ENCODE results near the gene MAPK9.

MAPK9 gene

DNA sequence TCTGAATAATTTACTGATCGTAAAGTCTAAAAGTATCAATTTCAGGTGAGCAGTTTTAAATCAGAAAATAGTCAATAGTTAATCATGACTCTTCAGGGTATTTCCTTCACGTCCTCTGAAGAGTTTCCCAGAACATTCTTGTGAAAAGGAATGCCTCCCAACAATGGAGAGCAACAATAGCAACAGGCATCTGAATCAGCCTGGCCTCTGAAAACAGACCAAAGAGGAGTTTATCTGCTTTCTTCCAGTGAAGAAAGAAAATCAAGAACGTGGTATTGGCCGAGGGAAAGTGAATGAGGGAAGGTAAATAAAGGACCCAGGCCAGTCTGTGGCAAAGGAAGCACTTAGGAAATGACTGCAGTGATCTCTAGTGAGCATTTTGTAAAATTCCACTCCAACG, 56.8 kb downstream of the MAPK9 start:
- Histone ChIP-seq H3K4me1 (ENCODE audit: control insufficient read depth, insufficient read depth, low read length) (no peaks in the 10 kb centered on the region; the same call in 1 of the 2 replicates), H3K27me3 (ENCODE audit: control insufficient read depth, insufficient read depth, low read length) (no peaks in the 10 kb centered on the region), H3K4me3 (ENCODE audit: low read length) (no peak overlapping the region), H3K27ac (ENCODE audit: low read length) (no peak overlapping the region), H3K9me3 (ENCODE audit: control insufficient read depth, insufficient read depth, low read length) (no peaks in the 10 kb centered on the region), H3K36me3 (ENCODE audit: control insufficient read depth, insufficient read depth, low read length) (peaks cover 7% of the 10 kb centered on the region; the same call in 1 of the 2 replicates)
- DNase-seq (ENCODE audit: low read depth, low spot score) = no peak
- no CpG with 5 or more reads among the region's 5 CpGs for WGBS (ENCODE audit: insufficient coverage, insufficient read length)

DNA sequence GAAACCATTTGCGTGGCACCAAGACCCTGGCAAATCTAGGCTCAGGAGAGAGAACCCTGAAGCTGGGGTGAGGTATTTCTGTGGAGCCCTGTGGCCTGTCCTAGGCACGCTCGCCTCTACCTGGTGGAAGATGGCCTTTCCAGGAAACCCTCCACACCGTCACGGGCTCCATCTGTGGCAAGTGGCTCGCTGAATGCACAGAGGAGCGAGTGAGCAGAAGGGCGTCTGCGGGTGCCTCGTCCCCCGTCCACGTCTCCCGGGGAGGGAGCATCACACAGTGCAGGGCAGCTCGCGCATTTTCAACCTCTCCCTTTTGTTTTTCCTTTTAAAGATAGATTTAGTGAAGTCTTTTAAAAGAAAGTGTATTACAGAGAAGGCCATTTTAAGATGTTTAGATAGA, 57.6 kb downstream of the MAPK9 start:
- H3K27me3 ChIP-seq (ENCODE audit: control insufficient read depth, insufficient read depth, low read length) = no peaks in the 10 kb centered on the region
- no peaks in the 10 kb centered on the region; the same call in 1 of the 2 replicates for H3K4me1 ChIP-seq (ENCODE audit: control insufficient read depth, insufficient read depth, low read length)
- no peak overlapping the region for H3K27ac ChIP-seq (ENCODE audit: low read length)
- WGBS (ENCODE audit: insufficient coverage, insufficient read length) = no CpG with 5 or more reads among the region's 15 CpGs
- H3K9me3 ChIP-seq (ENCODE audit: control insufficient read depth, insufficient read depth, low read length) = no peaks in the 10 kb centered on the region
- H3K4me3 ChIP-seq (ENCODE audit: low read length) = no peak overlapping the region
- DNase-seq (ENCODE audit: low read depth, low spot score) = no peak
- H3K36me3 ChIP-seq (ENCODE audit: control insufficient read depth, insufficient read depth, low read length) = peaks cover 7% of the 10 kb centered on the region; the same call in 1 of the 2 replicates

DNA sequence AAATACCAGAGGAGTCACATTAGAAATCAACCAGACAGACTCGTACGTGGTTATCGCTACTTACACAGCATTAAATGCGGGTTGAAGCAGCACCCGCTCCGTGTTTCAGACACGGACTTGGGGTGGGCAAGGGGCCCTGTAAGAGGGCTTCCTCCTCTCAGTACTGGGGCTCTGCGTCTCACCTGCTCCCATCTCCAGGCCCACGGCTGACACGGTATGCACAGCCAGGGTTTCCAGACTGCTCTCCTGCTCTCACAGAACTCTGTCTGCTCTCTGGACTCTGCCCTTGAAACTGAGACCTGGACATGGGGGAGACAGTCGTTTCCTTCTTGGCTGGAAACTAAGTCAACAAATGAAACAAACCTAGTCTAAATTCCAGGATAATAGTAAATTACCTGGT, 58.2 kb downstream of the MAPK9 start:
- no peaks in the 10 kb centered on the region for H3K27me3 ChIP-seq (ENCODE audit: control insufficient read depth, insufficient read depth, low read length)
- H3K27ac ChIP-seq (ENCODE audit: low read length) = no peak overlapping the region
- no peaks in the 10 kb centered on the region; the same call in 1 of the 2 replicates for H3K4me1 ChIP-seq (ENCODE audit: control insufficient read depth, insufficient read depth, low read length)
- no peaks in the 10 kb centered on the region for H3K9me3 ChIP-seq (ENCODE audit: control insufficient read depth, insufficient read depth, low read length)
- H3K4me3 ChIP-seq (ENCODE audit: low read length) = no peak overlapping the region
- WGBS (ENCODE audit: insufficient coverage, insufficient read length) = no CpG with 5 or more reads among the region's 11 CpGs
- no peak for DNase-seq (ENCODE audit: low read depth, low spot score)
- peaks cover 4% of the 10 kb centered on the region; the same call in 1 of the 2 replicates for H3K36me3 ChIP-seq (ENCODE audit: control insufficient read depth, insufficient read depth, low read length)

- no peak overlapping the region for H3K27ac ChIP-seq (ENCODE audit: low read length)
- H3K27me3 ChIP-seq (ENCODE audit: control insufficient read depth, insufficient read depth, low read length) = no peaks in the 10 kb centered on the region; the same call in 1 of the 2 replicates
- 0 out of 2 replicates have a peak, but pooled peaks cover 2% of the 10 kb centered on the region for H3K36me3 ChIP-seq (ENCODE audit: control insufficient read depth, insufficient read depth, low read length)
- no peaks in the 10 kb centered on the region for H3K9me3 ChIP-seq (ENCODE audit: control insufficient read depth, insufficient read depth, low read length)
- WGBS (ENCODE audit: insufficient coverage, insufficient read length) = no CpG with 5 or more reads among the region's 7 CpGs
- no peak for DNase-seq (ENCODE audit: low read depth, low spot score)
- H3K4me3 ChIP-seq (ENCODE audit: low read length) = no peak overlapping the region
- no peaks in the 10 kb centered on the region; the same call in 1 of the 2 replicates for H3K4me1 ChIP-seq (ENCODE audit: control insufficient read depth, insufficient read depth, low read length)
Observed at GRCh38 chr5:180230017-180230416, 61.9 kb downstream of the MAPK9 start.

- no peak overlapping the region for H3K27ac ChIP-seq (ENCODE audit: low read length)
- DNase-seq (ENCODE audit: low read depth, low spot score) = no peak
- H3K36me3 ChIP-seq (ENCODE audit: control insufficient read depth, insufficient read depth, low read length) = no peaks in the 10 kb centered on the region
- no peaks in the 10 kb centered on the region; the same call in 1 of the 2 replicates for H3K27me3 ChIP-seq (ENCODE audit: control insufficient read depth, insufficient read depth, low read length)
- WGBS (ENCODE audit: insufficient coverage, insufficient read length) = no CpG with 5 or more reads among the region's 11 CpGs
- no peak overlapping the region for H3K4me3 ChIP-seq (ENCODE audit: low read length)
- 0 out of 2 replicates have a peak, but pooled peaks cover 2% of the 10 kb centered on the region for H3K9me3 ChIP-seq (ENCODE audit: control insufficient read depth, insufficient read depth, low read length)
- no peaks in the 10 kb centered on the region for H3K4me1 ChIP-seq (ENCODE audit: control insufficient read depth, insufficient read depth, low read length)
Observed at GRCh38 chr5:180222056-180222455, 69.8 kb downstream of the MAPK9 start.

GRCh38 chr5:180217797-180218196, 74.1 kb downstream of the MAPK9 start:
- no CpG with 5 or more reads among the region's 5 CpGs for WGBS (ENCODE audit: insufficient coverage, insufficient read length)
- Histone ChIP-seq H3K36me3 (ENCODE audit: control insufficient read depth, insufficient read depth, low read length) (no peaks in the 10 kb centered on the region), H3K9me3 (ENCODE audit: control insufficient read depth, insufficient read depth, low read length) (0 out of 2 replicates have a peak, but pooled peaks cover 2% of the 10 kb centered on the region), H3K4me3 (ENCODE audit: low read length) (no peak overlapping the region), H3K4me1 (ENCODE audit: control insufficient read depth, insufficient read depth, low read length) (no peaks in the 10 kb centered on the region), H3K27ac (ENCODE audit: low read length) (no peak overlapping the region), H3K27me3 (ENCODE audit: control insufficient read depth, insufficient read depth, low read length) (no peaks in the 10 kb centered on the region)
- no peak for DNase-seq (ENCODE audit: low read depth, low spot score)

- DNase-seq (ENCODE audit: low read depth, low spot score) = no peak
- 0 out of 2 replicates have a peak, but pooled peaks cover 2% of the 10 kb centered on the region for H3K9me3 ChIP-seq (ENCODE audit: control insufficient read depth, insufficient read depth, low read length)
- WGBS (ENCODE audit: insufficient coverage, insufficient read length) = no CpG with 5 or more reads among the region's 15 CpGs
- H3K4me3 ChIP-seq (ENCODE audit: low read length) = no peak overlapping the region
- no peaks in the 10 kb centered on the region for H3K27me3 ChIP-seq (ENCODE audit: control insufficient read depth, insufficient read depth, low read length)
- no peaks in the 10 kb centered on the region for H3K4me1 ChIP-seq (ENCODE audit: control insufficient read depth, insufficient read depth, low read length)
- no peaks in the 10 kb centered on the region for H3K36me3 ChIP-seq (ENCODE audit: control insufficient read depth, insufficient read depth, low read length)
- no peak overlapping the region for H3K27ac ChIP-seq (ENCODE audit: low read length)
Observed at GRCh38 chr5:180216646-180217171, 75.2 kb downstream of the MAPK9 start.

- Histone ChIP-seq H3K9me3 (ENCODE audit: control insufficient read depth, insufficient read depth, low read length) (0 out of 2 replicates have a peak, but pooled peaks cover 2% of the 10 kb centered on the region), H3K4me1 (ENCODE audit: control insufficient read depth, insufficient read depth, low read length) (no peaks in the 10 kb centered on the region)
- no CpG with 5 or more reads among the region's 34 CpGs for WGBS (ENCODE audit: insufficient coverage, insufficient read length)
Observed at GRCh38 chr5:180215783-180216630, 75.9 kb downstream of the MAPK9 start.

GRCh38 chr5:180214870-180215770, 76.8 kb downstream of the MAPK9 start:
- no peaks in the 10 kb centered on the region for H3K27me3 ChIP-seq (ENCODE audit: control insufficient read depth, insufficient read depth, low read length)
- no peaks in the 10 kb centered on the region for H3K9me3 ChIP-seq (ENCODE audit: control insufficient read depth, insufficient read depth, low read length)
- no CpG with 5 or more reads among the region's 21 CpGs for WGBS (ENCODE audit: insufficient coverage, insufficient read length)
- H3K27ac ChIP-seq (ENCODE audit: low read length) = no peak overlapping the region
- no peak overlapping the region for H3K4me3 ChIP-seq (ENCODE audit: low read length)
- H3K4me1 ChIP-seq (ENCODE audit: control insufficient read depth, insufficient read depth, low read length) = no peaks in the 10 kb centered on the region
- no peaks in the 10 kb centered on the region for H3K36me3 ChIP-seq (ENCODE audit: control insufficient read depth, insufficient read depth, low read length)
- DNase-seq (ENCODE audit: low read depth, low spot score) = no peak

More at GRCh38 chr5:180215783-180216630, 75.9 kb downstream of the MAPK9 start:
- Histone ChIP-seq H3K27me3 (ENCODE audit: control insufficient read depth, insufficient read depth, low read length) (no peaks in the 10 kb centered on the region), H3K4me3 (ENCODE audit: low read length) (no peak overlapping the region), H3K27ac (ENCODE audit: low read length) (no peak overlapping the region), H3K36me3 (ENCODE audit: control insufficient read depth, insufficient read depth, low read length) (no peaks in the 10 kb centered on the region)
- DNase-seq (ENCODE audit: low read depth, low spot score) = no peak

DNA sequence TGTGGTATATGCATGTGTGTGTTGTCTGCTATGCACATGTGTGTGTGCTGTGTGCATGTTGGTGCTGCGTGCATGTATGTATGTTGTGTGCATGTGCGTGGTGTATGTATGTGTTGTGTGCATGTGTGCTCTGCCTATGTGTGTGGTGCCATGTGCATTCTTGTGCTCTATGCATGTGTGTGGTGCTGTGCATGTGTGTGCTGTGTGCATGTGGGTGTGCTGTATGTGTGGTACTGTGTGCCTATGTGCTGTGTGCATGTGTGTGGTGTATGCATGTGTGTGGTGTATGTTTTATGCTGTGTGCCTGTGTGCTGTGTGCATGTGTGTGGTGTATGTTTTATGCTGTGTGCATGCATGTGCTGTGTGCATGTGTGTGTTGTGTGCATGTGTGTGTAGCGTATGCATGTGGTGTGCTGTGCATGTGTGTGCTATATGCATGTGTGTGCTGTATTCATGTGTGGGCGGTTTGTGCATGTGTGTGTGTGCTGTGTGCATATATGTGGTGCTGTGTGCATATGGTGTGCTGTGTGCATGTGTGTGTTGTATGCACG, 78.2 kb downstream of the MAPK9 start:
- H3K27ac ChIP-seq (ENCODE audit: low read length) = no peak overlapping the region
- H3K4me1 ChIP-seq (ENCODE audit: control insufficient read depth, insufficient read depth, low read length) = no peaks in the 10 kb centered on the region
- no peak overlapping the region for H3K4me3 ChIP-seq (ENCODE audit: low read length)
- no peaks in the 10 kb centered on the region for H3K36me3 ChIP-seq (ENCODE audit: control insufficient read depth, insufficient read depth, low read length)
- H3K9me3 ChIP-seq (ENCODE audit: control insufficient read depth, insufficient read depth, low read length) = no peaks in the 10 kb centered on the region
- no CpG with 5 or more reads among the region's 5 CpGs for WGBS (ENCODE audit: insufficient coverage, insufficient read length)
- no peak for DNase-seq (ENCODE audit: low read depth, low spot score)
- no peaks in the 10 kb centered on the region for H3K27me3 ChIP-seq (ENCODE audit: control insufficient read depth, insufficient read depth, low read length)
